Panc1 (cell line): Measurements from ENCODE around the gene CEACAM16. TPM values are rescaled to one million over a fixed set of nuclear protein-coding genes. Genes with fewer than 3 reads are reported as not detected.

Source experiments
- ATAC-seq: fragments of 200-7000 bp; cut with Tn5 transposase; 2 replicates; pipeline ENCODE4 v1.9.1; 2020; ENCODE audit warnings: mild to moderate bottlenecking, moderate library complexity
- BruUV-seq: library from RNA; stranded (reverse); fragments of 400-500 nt; replicated peaks from 2 replicates; lab custom pipeline; 2021; lab: Mats Ljungman, UMichigan
- CTCF ChIA-PET: fragments of 300-600 bp; sonication (Branson Sonifier 250); formaldehyde crosslinking; loops from one replicate; lab custom pipeline; 2022; ENCODE audit warnings: antibody characterized with exemption; lab: Charles Lee
- POLR2A ChIA-PET: fragments of 300-600 bp; sonication (Branson Sonifier 250); formaldehyde crosslinking; loops from one replicate; lab custom pipeline; 2022; ENCODE audit warnings: antibody characterized with exemption; lab: Charles Lee
- DNase-seq: peaks from one replicate; pipeline ENCODE4 v3.0.0-alpha.2; 2010; ENCODE audit warnings: low read depth, low spot score
- H3K27ac ChIP-seq: 2 replicates; pipeline ENCODE4 v1.5.1; 2011; ENCODE audit warnings: mild to moderate bottlenecking, low read length, inconsistent platforms
- H3K27me3 ChIP-seq: fragments of 200-500 bp; sonication (Bioruptor generic); 2 replicates; pipeline ENCODE4 v1.6.0; 2014; ENCODE audit warnings: low read length, inconsistent platforms; ENCODE audit not compliant: control insufficient read depth, insufficient read depth
- H3K36me3 ChIP-seq: fragments of 200-500 bp; sonication (Bioruptor generic); 2 replicates; pipeline ENCODE4 v1.5.1; 2014; ENCODE audit warnings: inconsistent platforms, mild to moderate bottlenecking, low read length, moderate library complexity; ENCODE audit not compliant: control insufficient read depth, insufficient read depth
- H3K4me1 ChIP-seq: 2 replicates; pipeline ENCODE4 v1.5.1; 2011; ENCODE audit warnings: inconsistent platforms, mild to moderate bottlenecking, low read length, moderate library complexity; ENCODE audit not compliant: control insufficient read depth, insufficient read depth
- H3K4me3 ChIP-seq, 2 experiments: 2 replicates each; pipeline ENCODE4 v1.5.1; 2011 to 2012; ENCODE audit warnings: low read depth in 2 of 2, low read length in 2 of 2, mild to moderate bottlenecking in 2 of 2, inconsistent platforms in 1 of 2, moderate library complexity in 1 of 2
- H3K9me3 ChIP-seq: fragments of 200-500 bp; sonication (Bioruptor generic); 2 replicates; pipeline ENCODE4 v1.5.1; 2014; ENCODE audit warnings: low read depth, mild to moderate bottlenecking, inconsistent platforms, low read length, moderate library complexity; ENCODE audit not compliant: control insufficient read depth, insufficient read depth
- POLR2AphosphoS5 ChIP-seq: IDR thresholded peaks from 2 replicates; pipeline ENCODE4 v1.6.1; 2012; ENCODE audit warnings: mild to moderate bottlenecking, low read depth, low read length, moderate library complexity
- SIN3A ChIP-seq: IDR thresholded peaks from 2 replicates; pipeline ENCODE4 v1.6.1; 2012; ENCODE audit warnings: low read depth, mild to moderate bottlenecking, low read length, moderate library complexity, borderline replicate concordance; ENCODE audit not compliant: insufficient read depth
- TCF7L2 ChIP-seq: IDR thresholded peaks from 2 replicates; pipeline ENCODE4 v1.6.1; 2011; ENCODE audit warnings: mild to moderate bottlenecking, low read depth, low read length, inconsistent platforms
- in situ Hi-C: cut with HindIII; loops from 2 replicates; pipeline ENCODE4 v1.10.0; 2016; ENCODE audit warnings: low sequenced_read_pairs, low pct_unique_long_range_greater_than_20kb
- intact Hi-C: fragments of 100-400 bp; cut with micrococcal nuclease; formaldehyde crosslinking; loops from one replicate; pipeline ENCODE4 v1.10.0; 2022; ENCODE audit not compliant: unreplicated experiment
- total RNA-seq: library from RNA; stranded (reverse); gene quantifications from one replicate; pipeline ENCODE4 v1.2.1, GENCODE V29; 2021; ENCODE audit not compliant: unreplicated experiment
- TF ChIP-seq, protein P1 (sequence below), 2 experiments: IDR thresholded peaks; 2 replicates each; pipeline ENCODE4 v1.6.1; 2011 to 2012; ENCODE audit warnings: low read depth in 2 of 2, control low read depth in 1 of 2, low read length in 1 of 2, mild to moderate bottlenecking in 1 of 2, moderate library complexity in 1 of 2; ENCODE audit not compliant: insufficient read depth in 1 of 2
- TF ChIP-seq, protein P2 (sequence below): fragments of 450-650 bp; IDR thresholded peaks from 2 replicates; pipeline ENCODE4 v1.5.1; 2017; ENCODE audit warnings: mild to moderate bottlenecking

CEACAM16 gene
- total RNA-seq, 1 experiment from 2014 or later = not detected

DNA sequence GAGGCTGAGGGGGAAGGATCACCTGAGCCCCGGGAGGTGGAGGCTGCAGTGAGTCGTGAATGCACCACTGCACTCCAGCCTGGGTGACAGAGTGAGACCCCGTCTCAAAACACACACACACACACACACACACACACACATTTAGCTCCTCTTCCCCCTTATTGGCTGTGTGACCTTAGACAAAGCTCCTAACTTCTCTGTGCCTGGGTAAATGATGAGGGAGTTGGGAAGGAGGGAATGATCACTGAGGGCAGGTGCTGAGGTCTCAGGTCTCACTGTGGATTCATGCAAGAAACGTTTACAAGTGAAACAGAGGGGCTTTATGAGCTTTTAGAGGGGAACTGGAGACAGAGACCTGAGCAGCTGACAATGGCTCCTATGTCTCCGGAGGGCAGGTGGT, 32.7 kb downstream of the CEACAM16 start:
- H3K9me3 ChIP-seq = no peaks in the 10 kb centered on the region
- H3K4me1 ChIP-seq = no peaks in the 10 kb centered on the region
- H3K4me3 ChIP-seq = no peak overlapping the region
- intact Hi-C loops = no loop called here
- ChIA-PET POLR2A (interaction anchor here (0.6 kb wide), 3 partner anchors 13 to 88 kb away, joined by 3 to 18 read pairs (median 4); partner anchors contain the start of gene PVR), CTCF (interaction anchor here (0.6 kb wide), 1 partner anchor 49 kb away, joined by 3 read pairs; no protein-coding TSS in a partner anchor)
- TF ChIP-seq, protein P1, sequence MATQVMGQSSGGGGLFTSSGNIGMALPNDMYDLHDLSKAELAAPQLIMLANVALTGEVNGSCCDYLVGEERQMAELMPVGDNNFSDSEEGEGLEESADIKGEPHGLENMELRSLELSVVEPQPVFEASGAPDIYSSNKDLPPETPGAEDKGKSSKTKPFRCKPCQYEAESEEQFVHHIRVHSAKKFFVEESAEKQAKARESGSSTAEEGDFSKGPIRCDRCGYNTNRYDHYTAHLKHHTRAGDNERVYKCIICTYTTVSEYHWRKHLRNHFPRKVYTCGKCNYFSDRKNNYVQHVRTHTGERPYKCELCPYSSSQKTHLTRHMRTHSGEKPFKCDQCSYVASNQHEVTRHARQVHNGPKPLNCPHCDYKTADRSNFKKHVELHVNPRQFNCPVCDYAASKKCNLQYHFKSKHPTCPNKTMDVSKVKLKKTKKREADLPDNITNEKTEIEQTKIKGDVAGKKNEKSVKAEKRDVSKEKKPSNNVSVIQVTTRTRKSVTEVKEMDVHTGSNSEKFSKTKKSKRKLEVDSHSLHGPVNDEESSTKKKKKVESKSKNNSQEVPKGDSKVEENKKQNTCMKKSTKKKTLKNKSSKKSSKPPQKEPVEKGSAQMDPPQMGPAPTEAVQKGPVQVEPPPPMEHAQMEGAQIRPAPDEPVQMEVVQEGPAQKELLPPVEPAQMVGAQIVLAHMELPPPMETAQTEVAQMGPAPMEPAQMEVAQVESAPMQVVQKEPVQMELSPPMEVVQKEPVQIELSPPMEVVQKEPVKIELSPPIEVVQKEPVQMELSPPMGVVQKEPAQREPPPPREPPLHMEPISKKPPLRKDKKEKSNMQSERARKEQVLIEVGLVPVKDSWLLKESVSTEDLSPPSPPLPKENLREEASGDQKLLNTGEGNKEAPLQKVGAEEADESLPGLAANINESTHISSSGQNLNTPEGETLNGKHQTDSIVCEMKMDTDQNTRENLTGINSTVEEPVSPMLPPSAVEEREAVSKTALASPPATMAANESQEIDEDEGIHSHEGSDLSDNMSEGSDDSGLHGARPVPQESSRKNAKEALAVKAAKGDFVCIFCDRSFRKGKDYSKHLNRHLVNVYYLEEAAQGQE (IDR thresholded peaks at IDR 0.05; ENCODE audit: insufficient read depth in 1 of 2, low read depth in 2 of 2, low read length in 1 of 2) = no peak
- TF ChIP-seq TCF7L2 (no peak), SIN3A (no peak), POLR2AphosphoS5 (no peak)
- TF ChIP-seq, protein P2, sequence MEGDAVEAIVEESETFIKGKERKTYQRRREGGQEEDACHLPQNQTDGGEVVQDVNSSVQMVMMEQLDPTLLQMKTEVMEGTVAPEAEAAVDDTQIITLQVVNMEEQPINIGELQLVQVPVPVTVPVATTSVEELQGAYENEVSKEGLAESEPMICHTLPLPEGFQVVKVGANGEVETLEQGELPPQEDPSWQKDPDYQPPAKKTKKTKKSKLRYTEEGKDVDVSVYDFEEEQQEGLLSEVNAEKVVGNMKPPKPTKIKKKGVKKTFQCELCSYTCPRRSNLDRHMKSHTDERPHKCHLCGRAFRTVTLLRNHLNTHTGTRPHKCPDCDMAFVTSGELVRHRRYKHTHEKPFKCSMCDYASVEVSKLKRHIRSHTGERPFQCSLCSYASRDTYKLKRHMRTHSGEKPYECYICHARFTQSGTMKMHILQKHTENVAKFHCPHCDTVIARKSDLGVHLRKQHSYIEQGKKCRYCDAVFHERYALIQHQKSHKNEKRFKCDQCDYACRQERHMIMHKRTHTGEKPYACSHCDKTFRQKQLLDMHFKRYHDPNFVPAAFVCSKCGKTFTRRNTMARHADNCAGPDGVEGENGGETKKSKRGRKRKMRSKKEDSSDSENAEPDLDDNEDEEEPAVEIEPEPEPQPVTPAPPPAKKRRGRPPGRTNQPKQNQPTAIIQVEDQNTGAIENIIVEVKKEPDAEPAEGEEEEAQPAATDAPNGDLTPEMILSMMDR = no peak
- no TSS peak for BruUV-seq
- H3K27me3 ChIP-seq = no peaks in the 10 kb centered on the region
- H3K36me3 ChIP-seq = no peaks in the 10 kb centered on the region
- H3K27ac ChIP-seq = no peak overlapping the region
- no peak for ATAC-seq
- DNase-seq = no peak
- in situ Hi-C loops = no loop called here

DNA sequence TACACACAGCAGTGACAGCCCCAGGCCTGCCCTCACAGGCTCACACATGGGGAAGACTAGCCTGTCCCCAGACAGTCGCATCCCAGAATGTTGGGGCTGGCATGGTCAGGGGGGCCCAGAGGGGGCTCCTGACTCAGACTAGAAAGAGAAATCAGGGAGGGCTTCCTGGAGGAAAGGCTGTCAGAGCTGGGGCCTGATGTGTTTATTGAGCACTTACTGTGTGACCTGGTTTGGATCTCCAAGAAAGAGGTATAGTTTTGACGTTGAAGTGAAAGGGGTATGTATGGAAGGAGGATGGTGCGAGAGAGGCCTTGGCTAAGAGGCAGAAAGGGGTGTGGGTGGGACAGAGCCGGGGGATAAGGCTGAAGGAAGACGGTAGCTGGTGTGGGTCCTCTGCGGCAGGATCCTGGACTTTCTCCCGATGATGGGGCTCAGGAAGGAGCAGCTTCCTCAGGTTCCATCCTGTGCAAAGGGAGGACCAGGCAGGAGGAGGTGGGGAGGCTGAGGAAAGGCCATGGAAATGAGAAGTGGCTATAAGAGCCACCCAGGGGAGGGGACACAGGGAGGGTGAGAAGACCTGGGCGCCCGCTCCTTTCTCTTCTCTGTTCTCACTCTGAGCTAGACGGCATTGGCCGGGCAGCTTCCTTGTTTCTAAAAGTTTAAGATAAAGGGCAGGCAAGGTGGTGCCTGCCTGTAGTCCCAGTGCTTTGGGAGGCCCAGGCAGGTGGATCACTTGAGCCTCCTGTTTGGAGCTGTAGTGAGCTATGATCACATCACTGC, 33.5 kb downstream of the CEACAM16 start:
- no peaks in the 10 kb centered on the region for H3K27me3 ChIP-seq
- BruUV-seq = no TSS peak
- in situ Hi-C loops = no loop called here
- H3K9me3 ChIP-seq = no peaks in the 10 kb centered on the region
- TF ChIP-seq TCF7L2 (no peak), POLR2AphosphoS5 (no peak), SIN3A (no peak)
- TF ChIP-seq, protein P1 (IDR thresholded peaks at IDR 0.05; ENCODE audit: insufficient read depth in 1 of 2, low read depth in 2 of 2, low read length in 1 of 2) = no peak
- TF ChIP-seq, protein P2 = no peak
- 0 out of 2 replicates have a peak overlapping the region, but pooled peaks have one; percentile 23 for H3K27ac ChIP-seq
- no peak for DNase-seq
- H3K36me3 ChIP-seq = no peaks in the 10 kb centered on the region
- ChIA-PET CTCF (interaction anchor here (0.6 kb wide), 1 partner anchor 48 kb away, joined by 3 read pairs; no protein-coding TSS in a partner anchor), POLR2A (no interaction called here)
- no peak overlapping the region for H3K4me3 ChIP-seq
- ATAC-seq = peak; percentile 60
- intact Hi-C loops = no loop called here
- H3K4me1 ChIP-seq = peaks cover 4% of the 10 kb centered on the region
